Activated CD8-positive, alpha-beta memory T cell treated with anti-CD3 and anti-CD28 coated beads, Interleukin-2, amount 50 U/mL, for 4 hours (primary cell): ENCODE results near the gene DEXI.

ENCODE experiments used
- DNase-seq: peaks from one replicate; pipeline ENCODE4 v3.0.0-alpha.2; 2020

DEXI gene

DNA sequence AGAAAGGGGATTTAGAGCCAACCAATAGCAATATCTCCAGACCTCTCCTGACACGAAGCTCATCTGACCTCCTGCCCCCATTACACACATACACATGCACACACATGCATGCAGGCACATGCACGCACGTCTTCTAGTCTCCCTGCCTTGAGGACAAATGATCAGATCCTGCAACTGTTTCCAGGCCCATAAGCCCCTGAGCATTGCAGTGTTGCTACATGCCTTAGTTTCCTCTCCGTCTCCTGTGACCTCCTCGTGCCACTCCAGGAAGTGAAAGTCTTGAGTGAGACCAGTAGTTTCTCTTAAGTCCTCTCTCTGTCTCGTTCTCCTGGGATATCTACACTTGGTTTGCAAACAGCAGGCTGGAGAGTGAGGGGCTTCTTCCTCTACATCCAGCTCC is 57.0 kb downstream of the DEXI start:
- DNase-seq = no peak

- DNase-seq = no peak
Measured at GRCh38 chr16:10883004-10883403, 59.3 kb downstream of the DEXI start.

- no peak for DNase-seq
Measured at GRCh38 chr16:10881479-10882030, 60.7 kb downstream of the DEXI start.

DNA sequence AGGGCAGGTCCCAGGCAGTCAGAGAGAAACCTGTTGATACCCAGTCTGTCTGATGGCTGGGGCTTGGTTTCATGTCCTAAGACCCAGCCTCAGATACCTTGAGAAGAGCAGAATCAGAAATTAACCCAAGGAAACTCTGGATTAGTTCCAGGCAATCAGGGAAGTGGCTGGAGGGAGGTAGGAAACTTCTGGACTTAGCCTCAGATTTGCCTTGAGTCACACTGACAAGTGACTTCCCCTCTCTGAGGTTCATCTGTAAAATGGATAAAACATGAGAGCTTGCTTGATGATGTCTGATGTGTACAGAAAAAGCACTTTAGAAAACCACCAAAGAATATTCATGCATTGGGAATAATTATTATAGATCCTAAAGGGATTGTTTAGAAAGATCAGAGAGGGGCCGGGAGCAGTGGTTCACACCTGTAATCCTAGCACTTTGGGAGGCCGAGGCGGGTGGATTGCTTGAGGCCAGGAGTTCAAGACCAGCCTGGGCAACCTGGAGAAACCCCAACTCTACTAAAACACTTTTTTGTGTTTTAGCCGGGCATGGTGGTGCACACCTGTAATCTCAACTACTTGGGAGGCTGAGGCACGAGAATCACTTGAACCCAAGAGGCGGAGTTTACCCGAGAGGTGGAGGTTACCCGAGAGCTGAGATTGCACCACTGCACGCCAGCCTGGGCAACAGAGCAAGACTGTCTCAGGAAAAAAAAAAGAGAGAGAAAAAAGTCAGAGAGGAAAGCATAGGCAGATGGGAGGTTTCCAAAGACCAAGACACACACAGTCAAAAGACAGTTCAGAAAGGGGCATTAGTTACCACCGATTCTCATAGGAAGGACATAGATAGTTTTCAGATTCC is 61.4 kb downstream of the DEXI start:
- no peak for DNase-seq

- DNase-seq = no peak
Measured at GRCh38 chr16:10879681-10880589, 62.3 kb downstream of the DEXI start.
